Stimulated activated CD4-positive, alpha-beta T cell treated with anti-CD3 and anti-CD28 coated beads, Interleukin-12 subunit alpha, Interleukin-12 subunit beta, amount 100 ng/mL, for 24 hours (primary cell): ENCODE data around the gene RAMACL.
"Not testable (repeated sequence)": the region's sequence is repeated elsewhere in the genome, so short reads cannot be mapped to it uniquely, and the experiment has no call there.

Experiments used
- DNase-seq, 2 experiments: peaks; one replicate each; pipeline ENCODE4 v3.0.0-alpha.2; 2020; ENCODE audit warnings: low read depth in 2 of 2

Gene RAMACL

GRCh38 chr6:166556863-166557322 lies 29.6 kb downstream of the RAMACL start:
- DNase-seq, result no peak

GRCh38 chr6:166556336-166556735 lies 30.1 kb downstream of the RAMACL start:
- no peak for DNase-seq

- DNase-seq, result no peak
Measured at GRCh38 chr6:166555086-166555485, 31.4 kb downstream of the RAMACL start.

GRCh38 chr6:166554316-166554715 lies 32.2 kb downstream of the RAMACL start:
- DNase-seq, result no peak

GRCh38 chr6:166553563-166554271 lies 32.8 kb downstream of the RAMACL start:
- no peak for DNase-seq

- DNase-seq, result no peak
Measured at GRCh38 chr6:166552600-166552999, 33.9 kb downstream of the RAMACL start.

GRCh38 chr6:166551754-166552495 lies 34.6 kb downstream of the RAMACL start:
- DNase-seq, result no peak

GRCh38 chr6:166546653-166547052 lies 39.8 kb downstream of the RAMACL start:
- DNase-seq, result no peak

GRCh38 chr6:166545156-166546034 lies 41.1 kb downstream of the RAMACL start:
- no peak for DNase-seq

- no peak for DNase-seq
Measured at GRCh38 chr6:166544296-166544605, 42.2 kb downstream of the RAMACL start.

GRCh38 chr6:166543603-166544295 lies 42.7 kb downstream of the RAMACL start:
- no peak for DNase-seq

- no peak for DNase-seq
Measured at GRCh38 chr6:166542580-166542912, 43.9 kb downstream of the RAMACL start.

- no peak for DNase-seq
Measured at GRCh38 chr6:166541876-166542579, 44.5 kb downstream of the RAMACL start.

GRCh38 chr6:166541366-166541765 lies 45.1 kb downstream of the RAMACL start:
- no peak for DNase-seq

- DNase-seq, result peak; percentile 35 to 45
Measured at GRCh38 chr6:166540631-166541331, 45.7 kb downstream of the RAMACL start.

GRCh38 chr6:166539543-166539942 lies 46.9 kb downstream of the RAMACL start:
- DNase-seq, result no peak

GRCh38 chr6:166539011-166539385 lies 47.5 kb downstream of the RAMACL start:
- DNase-seq, result not testable (repeated sequence)

GRCh38 chr6:166538297-166539010 lies 48.0 kb downstream of the RAMACL start:
- DNase-seq, result no peak

- no peak for DNase-seq
Measured at GRCh38 chr6:166534658-166535406, 51.6 kb downstream of the RAMACL start.
